ENCODE data around the gene MINDY4.

DNA sequence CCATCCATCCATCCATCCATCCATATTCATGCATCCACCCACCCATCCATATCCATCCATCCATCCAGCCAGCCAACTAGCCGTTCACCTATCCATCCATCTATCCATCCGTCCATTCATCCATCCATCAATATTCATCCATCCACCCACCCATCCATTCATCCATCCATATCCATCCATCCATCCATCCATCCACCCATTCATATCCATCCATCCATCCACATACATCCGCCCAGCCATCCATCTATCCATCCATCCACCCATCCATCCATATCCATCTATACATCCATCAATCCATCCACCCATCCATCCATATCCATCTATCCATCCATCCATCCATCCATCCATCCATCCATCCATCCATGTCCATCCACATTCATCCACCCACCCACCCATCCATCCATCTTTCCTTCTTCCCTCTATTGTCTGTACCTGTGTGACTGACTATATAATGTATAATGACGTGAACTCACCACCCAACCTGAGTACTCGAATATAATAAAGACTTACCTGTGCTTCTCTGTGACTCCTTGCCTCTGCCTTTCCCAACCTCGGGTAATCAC lies 16.8 kb upstream of the MINDY4 start:
- TF ChIP-seq, protein P1, sequence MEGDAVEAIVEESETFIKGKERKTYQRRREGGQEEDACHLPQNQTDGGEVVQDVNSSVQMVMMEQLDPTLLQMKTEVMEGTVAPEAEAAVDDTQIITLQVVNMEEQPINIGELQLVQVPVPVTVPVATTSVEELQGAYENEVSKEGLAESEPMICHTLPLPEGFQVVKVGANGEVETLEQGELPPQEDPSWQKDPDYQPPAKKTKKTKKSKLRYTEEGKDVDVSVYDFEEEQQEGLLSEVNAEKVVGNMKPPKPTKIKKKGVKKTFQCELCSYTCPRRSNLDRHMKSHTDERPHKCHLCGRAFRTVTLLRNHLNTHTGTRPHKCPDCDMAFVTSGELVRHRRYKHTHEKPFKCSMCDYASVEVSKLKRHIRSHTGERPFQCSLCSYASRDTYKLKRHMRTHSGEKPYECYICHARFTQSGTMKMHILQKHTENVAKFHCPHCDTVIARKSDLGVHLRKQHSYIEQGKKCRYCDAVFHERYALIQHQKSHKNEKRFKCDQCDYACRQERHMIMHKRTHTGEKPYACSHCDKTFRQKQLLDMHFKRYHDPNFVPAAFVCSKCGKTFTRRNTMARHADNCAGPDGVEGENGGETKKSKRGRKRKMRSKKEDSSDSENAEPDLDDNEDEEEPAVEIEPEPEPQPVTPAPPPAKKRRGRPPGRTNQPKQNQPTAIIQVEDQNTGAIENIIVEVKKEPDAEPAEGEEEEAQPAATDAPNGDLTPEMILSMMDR (IDR thresholded peaks at IDR 0.05; ENCODE audit: insufficient read depth, low read length, poor library complexity, severe bottlenecking) = no peak
- no peak for TF ChIP-seq EZH2phosphoT487 (conservative IDR thresholded peaks at IDR 0.05; ENCODE audit: low read length)

Data from SU-DHL-6 (cell line).